Rectal smooth muscle tissue (tissue), 1 donor: Measurements from ENCODE around the gene ITM2B.
A peak's percentile ranks its signal among the peaks of the same experiment; 100 is the strongest.

Experiments
- H3K27ac ChIP-seq: one replicate; pipeline ENCODE4 v1.7.0; 2013; ENCODE audit warnings: low read depth, low read length, inconsistent platforms
- H3K27me3 ChIP-seq: one replicate; pipeline ENCODE4 v1.7.0; 2013; ENCODE audit warnings: low read length; ENCODE audit not compliant: control insufficient read depth, insufficient read depth
- H3K36me3 ChIP-seq: one replicate; pipeline ENCODE4 v1.7.0; 2013; ENCODE audit warnings: low read length; ENCODE audit not compliant: control insufficient read depth, insufficient read depth
- H3K4me1 ChIP-seq: one replicate; pipeline ENCODE4 v1.7.0; 2013; ENCODE audit warnings: low read length; ENCODE audit not compliant: control insufficient read depth, insufficient read depth
- H3K4me3 ChIP-seq: one replicate; pipeline ENCODE4 v1.7.0; 2013; ENCODE audit warnings: low read length
- H3K9ac ChIP-seq: one replicate; pipeline ENCODE4 v1.7.0; 2013; ENCODE audit warnings: low read length

ITM2B gene

DNA sequence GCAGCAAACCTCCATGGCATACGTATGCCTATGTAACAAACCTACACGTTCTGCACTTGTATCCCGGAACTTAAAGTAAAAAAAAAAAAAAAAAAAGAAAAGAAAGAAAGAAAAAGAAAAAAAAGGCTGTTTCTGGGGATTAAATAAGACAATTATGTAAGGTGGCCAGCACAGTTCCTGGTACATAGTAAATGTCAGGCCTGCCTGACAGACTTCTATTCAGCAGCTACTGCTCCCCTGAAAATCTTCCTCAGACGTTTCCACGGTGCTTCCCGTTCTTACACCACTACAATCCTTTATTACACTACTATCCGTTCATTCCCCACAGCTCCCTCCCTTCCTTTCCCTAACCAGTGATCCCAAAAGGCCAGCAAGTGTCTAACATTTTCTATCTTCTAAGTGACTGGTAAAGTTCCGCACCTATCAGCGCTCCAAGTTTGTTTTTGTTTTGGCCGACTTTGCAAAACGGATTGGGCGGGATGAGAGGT is 69.9 kb downstream of the ITM2B start:
- Histone ChIP-seq H3K4me1 (peaks cover 3% of the 10 kb centered on the region), H3K27ac (peak overlapping the region; percentile 99), H3K36me3 (no peaks in the 10 kb centered on the region), H3K9ac (peak overlapping the region; percentile 84), H3K27me3 (no peaks in the 10 kb centered on the region), H3K4me3 (peak overlapping the region; percentile 98)

DNA sequence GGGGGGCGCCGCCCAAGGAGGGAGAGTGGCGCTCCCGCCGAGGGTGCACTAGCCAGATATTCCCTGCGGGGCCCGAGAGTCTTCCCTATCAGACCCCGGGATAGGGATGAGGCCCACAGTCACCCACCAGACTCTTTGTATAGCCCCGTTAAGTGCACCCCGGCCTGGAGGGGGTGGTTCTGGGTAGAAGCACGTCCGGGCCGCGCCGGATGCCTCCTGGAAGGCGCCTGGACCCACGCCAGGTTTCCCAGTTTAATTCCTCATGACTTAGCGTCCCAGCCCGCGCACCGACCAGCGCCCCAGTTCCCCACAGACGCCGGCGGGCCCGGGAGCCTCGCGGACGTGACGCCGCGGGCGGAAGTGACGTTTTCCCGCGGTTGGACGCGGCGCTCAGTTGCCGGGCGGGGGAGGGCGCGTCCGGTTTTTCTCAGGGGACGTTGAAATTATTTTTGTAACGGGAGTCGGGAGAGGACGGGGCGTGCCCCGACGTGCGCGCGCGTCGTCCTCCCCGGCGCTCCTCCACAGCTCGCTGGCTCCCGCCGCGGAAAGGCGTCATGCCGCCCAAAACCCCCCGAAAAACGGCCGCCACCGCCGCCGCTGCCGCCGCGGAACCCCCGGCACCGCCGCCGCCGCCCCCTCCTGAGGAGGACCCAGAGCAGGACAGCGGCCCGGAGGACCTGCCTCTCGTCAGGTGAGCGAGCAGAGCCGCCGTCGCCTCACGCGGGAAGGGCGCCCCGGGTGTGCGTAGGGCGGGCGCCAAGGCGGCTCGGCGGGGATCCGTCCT is 70.5 kb downstream of the ITM2B start, which contains the start of gene RB1:
TSS of gene RB1 (plus strand) at position 393 of the 784 bp plus-strand sequence. CDS start at position 555, 162 bp downstream.
- Histone ChIP-seq H3K4me1 (peaks cover 3% of the 10 kb centered on the region), H3K9ac (peak within 1 kb of the TSS; percentile 84)

DNA sequence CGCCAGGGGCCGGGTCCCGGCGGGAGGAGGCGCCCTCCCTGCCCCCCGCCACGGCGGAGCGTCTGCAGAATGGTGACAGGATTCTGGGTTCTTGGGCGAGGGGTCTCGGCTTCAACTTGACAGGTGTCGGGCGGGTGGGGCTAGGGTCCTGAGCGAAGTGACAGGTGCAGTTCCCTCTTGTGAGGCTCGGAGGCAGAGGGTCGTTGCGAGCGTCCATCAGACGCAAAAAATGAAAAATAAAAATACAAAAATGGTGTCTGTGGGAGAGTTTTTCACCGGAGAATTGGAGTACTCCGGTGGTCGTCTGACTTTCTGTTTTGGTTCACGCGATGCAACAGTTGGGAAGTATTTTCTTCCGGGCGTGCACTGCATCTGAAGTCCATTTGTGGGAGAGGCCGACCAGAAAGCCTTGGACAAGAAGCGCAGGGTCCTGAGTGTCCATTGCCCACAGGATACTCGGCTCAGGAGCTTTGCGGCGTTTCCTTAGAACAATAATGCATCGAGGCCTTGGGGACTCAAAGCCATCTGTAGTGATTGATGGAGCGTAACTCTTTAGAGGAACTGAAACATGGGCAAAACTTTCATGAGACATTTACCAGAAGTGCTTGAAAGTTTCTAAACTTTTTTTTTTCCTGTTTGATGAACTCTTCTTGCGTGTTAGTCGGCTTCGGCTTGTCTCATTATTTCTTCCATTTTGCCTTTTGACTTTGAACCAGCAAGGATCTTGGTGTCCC is 71.3 kb downstream of the ITM2B start:
- Histone ChIP-seq H3K27ac (peak overlapping the region; percentile 99), H3K4me1 (peaks cover 3% of the 10 kb centered on the region), H3K9ac (peak overlapping the region; percentile 69), H3K4me3 (peak overlapping the region; percentile 98), H3K27me3 (no peaks in the 10 kb centered on the region), H3K36me3 (no peaks in the 10 kb centered on the region)

More for the DNA sequence above, 70.5 kb downstream of the ITM2B start, which contains the start of gene RB1:
- H3K4me3 ChIP-seq = peak within 1 kb of the TSS; percentile 98
- no peaks in the 10 kb centered on the region for H3K27me3 ChIP-seq
- no peaks in the 10 kb centered on the region for H3K36me3 ChIP-seq
- H3K27ac ChIP-seq = peak within 1 kb of the TSS; percentile 99

- Histone ChIP-seq H3K9ac (no peak overlapping the region), H3K4me1 (no peaks in the 10 kb centered on the region), H3K4me3 (no peak overlapping the region)
Measured at GRCh38 chr13:48311223-48311622, 78.2 kb downstream of the ITM2B start.

DNA sequence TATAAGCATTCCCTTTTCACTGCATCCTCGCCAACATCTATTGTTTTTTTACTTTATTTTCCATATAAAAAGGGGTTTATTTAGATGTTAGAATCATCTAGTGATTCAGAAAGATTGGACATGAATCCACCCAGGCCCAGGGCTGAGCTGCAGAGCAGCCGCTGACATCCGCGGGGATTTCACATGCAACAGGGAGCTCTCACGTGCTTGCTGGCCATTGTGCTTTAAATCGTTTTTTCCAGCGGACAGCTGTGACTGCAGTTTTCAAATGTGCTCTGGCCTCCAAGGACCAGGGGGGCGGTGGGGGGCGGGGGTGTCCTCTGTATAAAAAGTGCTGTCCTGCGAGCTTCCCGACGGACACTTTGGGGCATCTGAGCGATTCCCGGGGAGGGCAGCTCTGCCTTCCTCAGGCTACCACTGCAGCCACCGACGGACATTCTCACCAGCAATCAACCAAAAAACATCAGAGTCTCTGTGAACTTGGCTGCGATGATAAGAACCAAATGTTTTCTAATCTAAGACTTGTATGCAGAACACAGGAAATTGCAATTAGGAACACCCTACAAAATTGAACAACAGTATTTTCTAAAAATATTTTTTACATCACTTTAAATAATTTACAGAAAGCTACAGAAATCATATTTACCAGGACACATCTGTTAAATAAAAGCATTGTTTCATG is 83.1 kb downstream of the ITM2B start:
- Histone ChIP-seq H3K4me1 (no peaks in the 10 kb centered on the region), H3K27ac (no peak overlapping the region), H3K9ac (no peak overlapping the region)

More at GRCh38 chr13:48311223-48311622, 78.2 kb downstream of the ITM2B start:
- Histone ChIP-seq H3K27me3 (no peaks in the 10 kb centered on the region), H3K36me3 (no peaks in the 10 kb centered on the region), H3K27ac (no peak overlapping the region)

GRCh38 chr13:48316826-48317510 is 84.0 kb downstream of the ITM2B start:
- no peaks in the 10 kb centered on the region for H3K36me3 ChIP-seq
- H3K27ac ChIP-seq = no peak overlapping the region
- no peak overlapping the region for H3K4me3 ChIP-seq
- no peaks in the 10 kb centered on the region for H3K4me1 ChIP-seq
- no peak overlapping the region for H3K9ac ChIP-seq
- H3K27me3 ChIP-seq = no peaks in the 10 kb centered on the region

More for the DNA sequence above, 83.1 kb downstream of the ITM2B start:
- H3K27me3 ChIP-seq = no peaks in the 10 kb centered on the region
- H3K36me3 ChIP-seq = no peaks in the 10 kb centered on the region
- H3K4me3 ChIP-seq = no peak overlapping the region

DNA sequence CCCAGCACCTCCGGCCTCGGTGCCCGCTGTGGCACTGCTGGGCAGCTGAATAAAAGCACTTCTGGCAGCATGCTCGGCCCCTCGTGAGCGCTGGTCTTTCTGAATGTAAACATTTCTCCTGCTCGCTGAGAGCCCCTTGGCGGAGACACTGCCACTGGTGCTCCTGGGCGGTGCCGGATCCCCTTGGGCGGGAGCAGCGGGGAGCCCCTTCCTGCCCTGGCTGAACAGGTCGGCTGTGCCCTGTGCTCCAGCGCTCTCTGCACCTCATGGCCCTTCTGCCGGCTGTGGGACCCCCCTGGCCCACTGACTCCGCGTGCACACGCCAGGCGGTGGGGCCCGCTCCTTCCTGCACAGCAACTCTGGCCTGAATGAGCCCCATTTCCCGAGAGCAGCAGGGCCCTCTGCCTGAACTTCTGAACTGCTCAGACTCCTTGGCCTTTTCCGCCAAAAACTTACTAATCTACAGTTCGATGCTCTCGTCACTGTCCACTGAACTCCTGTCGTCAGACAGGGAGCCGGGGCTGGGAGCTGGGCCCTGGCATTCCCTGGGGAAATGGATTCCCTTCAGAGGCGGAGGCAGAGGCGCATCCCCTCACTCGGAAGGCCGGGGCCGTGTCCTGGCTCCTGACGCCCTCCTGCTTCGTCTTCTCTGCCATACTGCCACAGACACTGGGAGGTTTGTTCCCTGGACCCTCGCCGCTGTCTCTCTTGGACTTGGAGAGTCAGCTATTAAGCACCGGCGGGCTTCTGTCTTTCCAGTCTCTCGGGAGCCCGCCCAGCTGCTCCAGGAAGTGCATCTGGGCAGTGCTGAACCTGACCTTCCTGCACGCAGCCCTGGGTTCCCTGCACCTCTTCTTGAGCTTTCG is 84.7 kb downstream of the ITM2B start:
- Histone ChIP-seq H3K4me3 (peak overlapping the region; percentile 35), H3K4me1 (no peaks in the 10 kb centered on the region), H3K27ac (no peak overlapping the region), H3K27me3 (no peaks in the 10 kb centered on the region), H3K9ac (no peak overlapping the region), H3K36me3 (no peaks in the 10 kb centered on the region)

DNA sequence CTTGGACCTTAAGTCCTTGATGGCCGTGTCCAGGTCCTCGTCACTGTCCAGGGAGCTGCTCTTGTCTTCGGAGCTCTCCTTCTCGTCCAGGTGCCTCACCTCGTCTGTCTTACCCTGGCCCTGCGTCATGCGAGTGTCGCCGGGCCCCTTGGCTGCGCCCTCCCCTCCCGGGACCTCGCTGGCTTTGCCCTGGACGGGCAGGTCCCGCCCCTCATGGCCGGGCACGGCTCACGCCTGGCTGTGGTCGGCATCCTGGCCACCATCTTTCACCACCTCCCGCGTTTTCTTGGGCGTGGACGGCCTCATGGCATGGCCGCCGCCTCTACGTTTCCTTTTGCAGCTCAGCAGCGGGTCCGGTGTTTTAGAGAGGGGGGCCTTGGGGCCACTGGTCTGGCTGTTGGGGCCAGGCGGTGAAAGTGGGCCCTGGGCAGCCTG is 85.4 kb downstream of the ITM2B start:
- H3K27ac ChIP-seq = no peak overlapping the region
- no peaks in the 10 kb centered on the region for H3K27me3 ChIP-seq
- H3K36me3 ChIP-seq = no peaks in the 10 kb centered on the region
- no peak overlapping the region for H3K9ac ChIP-seq
- H3K4me1 ChIP-seq = no peaks in the 10 kb centered on the region
- H3K4me3 ChIP-seq = peak overlapping the region; percentile 35

- Histone ChIP-seq H3K27me3 (no peaks in the 10 kb centered on the region), H3K9ac (no peak overlapping the region), H3K4me1 (no peaks in the 10 kb centered on the region), H3K27ac (no peak overlapping the region), H3K36me3 (no peaks in the 10 kb centered on the region), H3K4me3 (peak overlapping the region; percentile 35)
Measured at GRCh38 chr13:48318821-48319511, 86.0 kb downstream of the ITM2B start.
